Stimulated activated CD4-positive, alpha-beta T cell treated with anti-CD3 and anti-CD28 coated beads, Interleukin-4, amount 100 ng/mL, for 24 hours (primary cell): ENCODE data around the gene PMVK.

Experiments
- DNase-seq: peaks from one replicate; pipeline ENCODE4 v3.0.0-alpha.2; 2020

PMVK gene

DNA sequence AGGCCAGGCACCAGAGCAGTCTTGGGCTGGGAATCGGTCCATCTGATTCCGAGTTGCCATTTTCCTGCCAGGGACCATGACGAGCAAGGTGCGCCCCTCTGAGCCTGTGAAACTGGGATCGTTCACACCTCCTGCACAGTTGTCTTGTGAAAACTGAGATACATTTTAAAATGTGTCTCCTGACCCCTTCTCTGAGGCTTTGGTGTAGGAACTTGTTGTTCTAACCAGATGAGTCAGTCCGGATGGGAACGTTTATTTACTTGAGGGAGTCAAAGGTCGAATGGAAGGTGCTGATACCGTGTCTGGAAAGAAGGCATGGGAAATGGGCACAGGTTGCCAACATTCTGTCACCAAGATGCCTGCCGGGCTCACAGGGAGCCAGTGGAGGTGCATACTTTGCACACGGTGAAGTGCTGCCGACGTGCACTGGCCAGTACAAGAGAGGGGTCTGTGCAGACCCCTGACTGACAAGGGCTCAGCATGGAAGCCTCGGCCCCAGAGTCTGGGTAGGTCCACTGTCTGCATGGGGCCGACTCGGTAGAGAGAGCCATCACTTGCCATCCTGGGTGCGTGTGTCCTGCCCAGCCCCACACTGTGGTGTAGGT, 59.0 kb downstream of the PMVK start:
- DNase-seq, result no peak

DNA sequence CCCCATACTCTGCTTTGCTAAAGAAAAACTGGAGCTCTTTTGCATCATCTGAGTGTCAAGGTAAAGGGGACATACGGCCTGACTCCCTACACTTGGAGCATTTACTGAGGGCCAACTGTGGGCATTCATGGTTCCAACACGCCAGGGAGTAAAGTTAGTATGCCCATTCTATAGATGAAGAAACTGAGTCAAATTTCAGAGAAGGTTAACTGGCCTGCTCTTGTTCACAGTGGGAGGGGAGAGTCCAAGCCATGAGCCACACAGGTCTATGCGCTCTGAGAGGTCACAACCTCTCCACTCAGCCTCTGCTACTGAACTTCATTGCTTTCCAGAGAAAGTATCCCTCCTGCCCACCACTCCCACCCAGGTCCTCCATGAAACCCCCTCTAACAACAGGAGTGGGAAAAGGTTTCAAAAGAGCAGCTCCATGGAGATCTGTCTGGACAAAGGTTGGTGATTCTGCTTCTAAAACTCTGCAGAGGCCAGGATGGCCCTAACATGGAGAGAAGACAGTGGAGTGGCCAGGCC, 59.6 kb downstream of the PMVK start:
- no peak for DNase-seq
